ENCODE results near the gene SOX13.

DNA sequence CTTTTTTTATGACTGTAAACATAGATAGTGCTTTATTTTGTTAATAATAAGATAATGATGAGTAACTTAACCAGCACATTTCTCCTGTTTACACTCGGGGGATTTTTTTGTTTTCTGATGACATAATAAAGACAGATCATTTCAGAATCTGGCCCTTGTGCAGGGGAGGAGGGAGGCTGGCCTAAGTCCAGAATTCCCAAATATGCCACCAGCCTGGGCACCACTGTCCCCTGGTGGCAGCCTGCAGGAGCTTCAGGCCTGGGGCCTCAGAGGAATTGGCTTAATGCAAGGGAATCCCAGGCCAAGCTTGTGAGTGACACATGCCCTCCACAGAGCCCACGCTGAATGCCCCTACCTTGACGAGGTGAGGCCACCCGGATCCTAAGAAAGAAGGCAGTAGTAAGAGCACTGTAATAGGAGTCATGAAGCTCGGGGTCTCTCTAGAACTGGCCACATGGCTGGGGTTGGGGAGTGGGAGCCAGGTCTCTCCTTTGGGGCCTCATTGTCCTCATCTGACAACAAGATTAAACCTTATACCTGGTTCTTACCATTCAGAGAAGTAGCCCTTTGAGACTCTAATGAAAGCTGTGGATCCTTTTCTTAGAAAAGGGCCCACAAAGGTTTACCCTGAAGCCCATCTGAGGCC is 54.8 kb downstream of the SOX13 start:
- TF ChIP-seq, protein P1, sequence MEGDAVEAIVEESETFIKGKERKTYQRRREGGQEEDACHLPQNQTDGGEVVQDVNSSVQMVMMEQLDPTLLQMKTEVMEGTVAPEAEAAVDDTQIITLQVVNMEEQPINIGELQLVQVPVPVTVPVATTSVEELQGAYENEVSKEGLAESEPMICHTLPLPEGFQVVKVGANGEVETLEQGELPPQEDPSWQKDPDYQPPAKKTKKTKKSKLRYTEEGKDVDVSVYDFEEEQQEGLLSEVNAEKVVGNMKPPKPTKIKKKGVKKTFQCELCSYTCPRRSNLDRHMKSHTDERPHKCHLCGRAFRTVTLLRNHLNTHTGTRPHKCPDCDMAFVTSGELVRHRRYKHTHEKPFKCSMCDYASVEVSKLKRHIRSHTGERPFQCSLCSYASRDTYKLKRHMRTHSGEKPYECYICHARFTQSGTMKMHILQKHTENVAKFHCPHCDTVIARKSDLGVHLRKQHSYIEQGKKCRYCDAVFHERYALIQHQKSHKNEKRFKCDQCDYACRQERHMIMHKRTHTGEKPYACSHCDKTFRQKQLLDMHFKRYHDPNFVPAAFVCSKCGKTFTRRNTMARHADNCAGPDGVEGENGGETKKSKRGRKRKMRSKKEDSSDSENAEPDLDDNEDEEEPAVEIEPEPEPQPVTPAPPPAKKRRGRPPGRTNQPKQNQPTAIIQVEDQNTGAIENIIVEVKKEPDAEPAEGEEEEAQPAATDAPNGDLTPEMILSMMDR (IDR thresholded peaks at IDR 0.05), result peak; percentile 94 to 99 (median 98)
- TF ChIP-seq POLR2A (IDR thresholded peaks at IDR 0.05), result no peak
